Keratinocyte (primary cell): Measurements from ENCODE around the gene GPATCH4. TPM values are rescaled to one million over a fixed set of nuclear protein-coding genes. Genes with fewer than 3 reads are reported as not detected.

Experiments used
- DNase-seq: peaks from one replicate; pipeline ENCODE4 v3.0.0-alpha.2; 2011; ENCODE audit warnings: low read depth, missing footprints, low spot score
- FAIRE-seq: peaks from 2 replicates; lab custom pipeline; 2011; peaks lifted over from hg19 to GRCh38; lab: Jason Lieb, UNC
- H2AFZ ChIP-seq: 2 replicates; pipeline ENCODE4 v1.6.0; 2012; ENCODE audit warnings: low read length, control low read depth, inconsistent platforms; ENCODE audit not compliant: control insufficient read depth
- H3K27ac ChIP-seq: 2 replicates; pipeline ENCODE4 v1.5.1; 2011; ENCODE audit warnings: low read length; ENCODE audit not compliant: control insufficient read depth, insufficient read depth
- H3K27me3 ChIP-seq: 3 replicates; pipeline ENCODE4 v1.6.0; 2011; ENCODE audit warnings: low read length; ENCODE audit not compliant: control insufficient read depth, insufficient read depth; ENCODE audit errors: extremely low read depth
- H3K36me3 ChIP-seq, 2 experiments: 2 replicates in 1 of 2; 3 replicates in 1 of 2; pipeline ENCODE4 v1.5.1; 2011; ENCODE audit warnings: low read length in 2 of 2, mild to moderate bottlenecking in 1 of 2; ENCODE audit not compliant: control insufficient read depth in 2 of 2, insufficient read depth in 2 of 2; ENCODE audit errors: extremely low read depth in 1 of 2
- H3K4me1 ChIP-seq: 3 replicates; pipeline ENCODE4 v1.5.1; 2011; ENCODE audit warnings: low read length; ENCODE audit not compliant: control insufficient read depth, insufficient read depth; ENCODE audit errors: extremely low read depth
- H3K4me2 ChIP-seq: 3 replicates; pipeline ENCODE4 v1.6.0; 2011; ENCODE audit warnings: low read depth, low read length; ENCODE audit not compliant: control insufficient read depth, insufficient read depth; ENCODE audit errors: extremely low read depth
- H3K4me3 ChIP-seq, 3 experiments: fragments of 200-600 bp in 1 of 3; sonication (generic) in 1 of 3; 2 replicates in 2 of 3; 3 replicates in 1 of 3; pipeline ENCODE4 v1.5.1; 2011 to 2016; ENCODE audit warnings: low read length in 3 of 3, mild to moderate bottlenecking in 3 of 3, control low read depth in 2 of 3, inconsistent platforms in 1 of 3, low read depth in 1 of 3, mixed read lengths in 1 of 3, mixed run types in 1 of 3, moderate library complexity in 1 of 3; ENCODE audit not compliant: control insufficient read depth in 2 of 3, insufficient read depth in 2 of 3; ENCODE audit errors: extremely low read depth in 1 of 3
- H3K79me2 ChIP-seq: 2 replicates; pipeline ENCODE4 v1.6.0; 2012; ENCODE audit warnings: low read length; ENCODE audit not compliant: control insufficient read depth, insufficient read depth
- H3K9ac ChIP-seq: 3 replicates; pipeline ENCODE4 v1.6.0; 2011; ENCODE audit warnings: low read length; ENCODE audit not compliant: control insufficient read depth, insufficient read depth; ENCODE audit errors: extremely low read depth
- H3K9me1 ChIP-seq: 3 replicates; pipeline ENCODE4 v1.6.0; 2011; ENCODE audit warnings: low read length; ENCODE audit not compliant: control insufficient read depth, insufficient read depth; ENCODE audit errors: extremely low read depth
- H3K9me3 ChIP-seq: 2 replicates; pipeline ENCODE4 v1.5.1; 2012; ENCODE audit warnings: low read depth, low read length; ENCODE audit not compliant: control insufficient read depth
- H4K20me1 ChIP-seq: 3 replicates; pipeline ENCODE4 v1.6.0; 2011; ENCODE audit warnings: low read length; ENCODE audit not compliant: control insufficient read depth, insufficient read depth; ENCODE audit errors: extremely low read depth
- EZH2 ChIP-seq: IDR thresholded peaks from one replicate; pipeline ENCODE4 v1.6.1; 2012; ENCODE audit warnings: inconsistent platforms, mild to moderate bottlenecking, low read length, moderate library complexity
- dilution Hi-C: fragments of 300-500 bp; cut with MboI; formaldehyde crosslinking; loops from one replicate; pipeline ENCODE4 v1.7.0; 2020; ENCODE audit warnings: low sequenced_read_pairs; ENCODE audit not compliant: extremely low pct_ligation_motif_present
- polyA plus RNA-seq, 5 experiments: library from polyadenylated mRNA; depleted of rRNA in 3 of 5; stranded (reverse) in 3 of 5; stranded (forward) in 1 of 5; unstranded in 1 of 5; fragments of >200 nt; gene quantifications; 1 replicate in 1 of 5; 2 replicates in 3 of 5; 3 replicates in 1 of 5; pipeline versions ENCODE4 v1.2.1 to v1.2.3, GENCODE V29; 2011 to 2012; ENCODE audit warnings: missing spikeins in 2 of 5, low read depth in 1 of 5, low replicate concordance in 1 of 5
- TF ChIP-seq, protein P1 (sequence below), 3 experiments: IDR thresholded peaks in 1 of 3; conservative IDR thresholded peaks in 1 of 3; optimal IDR thresholded peaks in 1 of 3; 2 replicates in 2 of 3; 3 replicates in 1 of 3; pipeline versions ENCODE3 to v1.5.1; 2011; ENCODE audit warnings: low read length in 3 of 3, mild to moderate bottlenecking in 3 of 3, moderate library complexity in 2 of 3, control low read depth in 1 of 3, inconsistent platforms in 1 of 3; ENCODE audit not compliant: insufficient read depth in 2 of 3; ENCODE audit errors: extremely low read depth in 1 of 3

GPATCH4 gene
- polyA plus RNA-seq, 1 donor (not counting 4 experiments of a cell fraction or from before 2014, with no cell fraction given), result 43.5 TPM

DNA sequence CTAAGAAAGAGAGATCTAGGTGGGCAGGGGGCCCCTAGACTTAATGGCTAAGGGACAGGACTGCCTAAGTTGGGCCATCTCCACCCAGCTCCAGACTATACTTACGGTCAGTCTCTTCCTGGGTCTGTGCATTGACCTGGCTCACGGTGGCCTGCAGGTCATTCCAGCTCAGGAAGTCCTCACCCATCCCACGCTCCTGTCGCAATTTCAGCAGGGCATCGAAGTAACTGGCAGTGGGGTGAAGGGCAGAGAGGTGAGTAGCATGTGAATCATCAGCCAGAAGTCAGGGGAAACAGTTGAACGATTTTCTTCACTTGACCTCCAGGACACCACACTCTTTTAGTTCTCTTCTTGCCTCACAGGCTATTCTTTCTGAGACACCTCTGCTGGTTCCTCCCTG lies 49.4 kb downstream of the GPATCH4 start:
- Histone ChIP-seq H3K9me1 (no peaks in the 10 kb centered on the region), H3K27ac (no peak overlapping the region), H3K79me2 (no peaks in the 10 kb centered on the region), H3K4me2 (no peak overlapping the region), H3K4me3 (no peak overlapping the region), H3K9ac (no peak overlapping the region), H3K27me3 (no peaks in the 10 kb centered on the region), H2AFZ (no peak overlapping the region), H4K20me1 (no peaks in the 10 kb centered on the region), H3K4me1 (peaks cover 2% of the 10 kb centered on the region), H3K36me3 (peaks cover 4 to 43% of the 10 kb centered on the region in 2 experiments), H3K9me3 (no peaks in the 10 kb centered on the region)
- TF ChIP-seq, protein P1, sequence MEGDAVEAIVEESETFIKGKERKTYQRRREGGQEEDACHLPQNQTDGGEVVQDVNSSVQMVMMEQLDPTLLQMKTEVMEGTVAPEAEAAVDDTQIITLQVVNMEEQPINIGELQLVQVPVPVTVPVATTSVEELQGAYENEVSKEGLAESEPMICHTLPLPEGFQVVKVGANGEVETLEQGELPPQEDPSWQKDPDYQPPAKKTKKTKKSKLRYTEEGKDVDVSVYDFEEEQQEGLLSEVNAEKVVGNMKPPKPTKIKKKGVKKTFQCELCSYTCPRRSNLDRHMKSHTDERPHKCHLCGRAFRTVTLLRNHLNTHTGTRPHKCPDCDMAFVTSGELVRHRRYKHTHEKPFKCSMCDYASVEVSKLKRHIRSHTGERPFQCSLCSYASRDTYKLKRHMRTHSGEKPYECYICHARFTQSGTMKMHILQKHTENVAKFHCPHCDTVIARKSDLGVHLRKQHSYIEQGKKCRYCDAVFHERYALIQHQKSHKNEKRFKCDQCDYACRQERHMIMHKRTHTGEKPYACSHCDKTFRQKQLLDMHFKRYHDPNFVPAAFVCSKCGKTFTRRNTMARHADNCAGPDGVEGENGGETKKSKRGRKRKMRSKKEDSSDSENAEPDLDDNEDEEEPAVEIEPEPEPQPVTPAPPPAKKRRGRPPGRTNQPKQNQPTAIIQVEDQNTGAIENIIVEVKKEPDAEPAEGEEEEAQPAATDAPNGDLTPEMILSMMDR (optimal IDR thresholded peaks at IDR 0.05 in 1 of 3, IDR thresholded peaks at IDR 0.05 in 1 of 3, conservative IDR thresholded peaks at IDR 0.05 in 1 of 3; ENCODE audit: extremely low read depth in 1 of 3, insufficient read depth in 2 of 3, low read length in 3 of 3), result no peak
- no peak for TF ChIP-seq EZH2
- dilution Hi-C loops, result no loop called here
- no peak for DNase-seq
- no peak for FAIRE-seq

DNA sequence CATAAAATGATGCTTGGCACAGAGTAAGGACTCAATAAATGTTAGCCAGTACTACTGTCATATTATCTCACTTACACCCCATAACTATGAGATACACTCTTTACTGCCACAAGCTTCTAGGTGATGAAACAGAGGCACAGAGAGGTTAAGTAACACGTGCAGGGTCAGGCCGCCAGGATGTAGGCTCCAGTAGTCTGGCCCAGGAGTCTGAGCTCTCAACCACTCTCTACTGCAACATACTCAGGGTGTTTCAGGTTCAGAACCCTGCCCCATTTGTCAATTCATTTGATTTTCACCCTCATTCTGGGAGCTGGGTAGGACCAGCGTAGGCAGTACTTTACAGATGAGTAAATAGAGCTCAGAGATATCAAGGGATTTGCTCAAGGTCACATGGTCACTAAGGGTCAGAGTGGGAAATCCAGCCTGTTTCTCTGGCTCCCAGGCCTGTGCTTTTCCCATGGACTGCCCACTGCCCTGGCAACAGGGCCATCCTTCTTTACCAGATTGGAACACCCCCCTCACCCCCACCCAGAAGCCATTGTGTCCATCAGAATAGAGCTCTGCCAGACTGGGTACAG lies 50.1 kb downstream of the GPATCH4 start:
- Histone ChIP-seq H3K4me2 (no peak overlapping the region), H3K36me3 (peaks cover 4 to 42% of the 10 kb centered on the region in 2 experiments), H3K9me3 (no peaks in the 10 kb centered on the region), H4K20me1 (no peaks in the 10 kb centered on the region), H3K4me3 (no peak overlapping the region), H3K79me2 (no peaks in the 10 kb centered on the region), H2AFZ (no peak overlapping the region), H3K9me1 (no peaks in the 10 kb centered on the region), H3K4me1 (peaks cover 2% of the 10 kb centered on the region), H3K27ac (no peak overlapping the region), H3K27me3 (no peaks in the 10 kb centered on the region), H3K9ac (no peak overlapping the region)
- no peak for DNase-seq
- TF ChIP-seq, protein P1 (optimal IDR thresholded peaks at IDR 0.05 in 1 of 3, IDR thresholded peaks at IDR 0.05 in 1 of 3, conservative IDR thresholded peaks at IDR 0.05 in 1 of 3; ENCODE audit: extremely low read depth in 1 of 3, insufficient read depth in 2 of 3, low read length in 3 of 3), result no peak
- TF ChIP-seq EZH2, result no peak
- dilution Hi-C loops, result no loop called here
- FAIRE-seq, result no peak
